ENCODE data around the gene CHD6. TPM values are rescaled to one million over a fixed set of nuclear protein-coding genes. Genes with fewer than 3 reads are reported as not detected.

The CHD6 gene
- total and polyA plus RNA-seq, 4 donors: 3.3 to 23.4 (median 18.2) TPM

- Histone ChIP-seq H3K4me3 (ENCODE audit: low read depth in 1 of 3, low read length in 3 of 3) (no peak overlapping the region), H3K9me3 (ENCODE audit: control insufficient read depth in 4 of 4, low read length in 3 of 4) (no peaks in the 10 kb centered on the region), H3K27ac (ENCODE audit: low read depth in 1 of 2, low read length in 2 of 2) (no peak overlapping the region), H3K9ac (ENCODE audit: low read depth in 1 of 2, low read length in 2 of 2) (no peak overlapping the region), H3K27me3 (ENCODE audit: control insufficient read depth in 4 of 4, insufficient read depth in 4 of 4, low read length in 3 of 4) (no peaks in the 10 kb centered on the region), H3K4me1 (ENCODE audit: control insufficient read depth in 4 of 4, insufficient read depth in 4 of 4, low read length in 3 of 4) (peaks cover 3 to 15% (median 6%) of the 10 kb centered on the region in 4 donors), H3K36me3 (ENCODE audit: control insufficient read depth in 4 of 4, insufficient read depth in 3 of 4, low read depth in 1 of 4, low read length in 3 of 4) (peaks cover 0 to 4% (median 3%) of the 10 kb centered on the region in 4 donors)
- DNase-seq (ENCODE audit: low spot score): no peak
- TF ChIP-seq RAD21 (IDR thresholded peaks at IDR 0.05) (no peak), HNF4A (conservative IDR thresholded peaks at IDR 0.05) (no peak), RXRA (IDR thresholded peaks at IDR 0.05) (no peak), EGR1 (IDR thresholded peaks at IDR 0.05; ENCODE audit: low read depth in 2 of 2) (no peak), REST (IDR thresholded peaks at IDR 0.05) (no peak), YY1 (IDR thresholded peaks at IDR 0.05) (no peak), NR2F2 (IDR thresholded peaks at IDR 0.05) (no peak), FOXA2 (IDR thresholded peaks at IDR 0.05) (no peak), SP1 (IDR thresholded peaks at IDR 0.05) (no peak), JUND (IDR thresholded peaks at IDR 0.05) (no peak), TAF1 (conservative IDR thresholded peaks at IDR 0.05) (no peak), HNF4G (IDR thresholded peaks at IDR 0.05) (no peak), GABPA (IDR thresholded peaks at IDR 0.05 in 1 of 2, conservative IDR thresholded peaks at IDR 0.05 in 1 of 2) (no peak)
- TF ChIP-seq, protein P1, sequence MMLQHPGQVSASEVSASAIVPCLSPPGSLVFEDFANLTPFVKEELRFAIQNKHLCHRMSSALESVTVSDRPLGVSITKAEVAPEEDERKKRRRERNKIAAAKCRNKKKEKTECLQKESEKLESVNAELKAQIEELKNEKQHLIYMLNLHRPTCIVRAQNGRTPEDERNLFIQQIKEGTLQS (IDR thresholded peaks at IDR 0.05): no peak
- TF ChIP-seq, protein P2, sequence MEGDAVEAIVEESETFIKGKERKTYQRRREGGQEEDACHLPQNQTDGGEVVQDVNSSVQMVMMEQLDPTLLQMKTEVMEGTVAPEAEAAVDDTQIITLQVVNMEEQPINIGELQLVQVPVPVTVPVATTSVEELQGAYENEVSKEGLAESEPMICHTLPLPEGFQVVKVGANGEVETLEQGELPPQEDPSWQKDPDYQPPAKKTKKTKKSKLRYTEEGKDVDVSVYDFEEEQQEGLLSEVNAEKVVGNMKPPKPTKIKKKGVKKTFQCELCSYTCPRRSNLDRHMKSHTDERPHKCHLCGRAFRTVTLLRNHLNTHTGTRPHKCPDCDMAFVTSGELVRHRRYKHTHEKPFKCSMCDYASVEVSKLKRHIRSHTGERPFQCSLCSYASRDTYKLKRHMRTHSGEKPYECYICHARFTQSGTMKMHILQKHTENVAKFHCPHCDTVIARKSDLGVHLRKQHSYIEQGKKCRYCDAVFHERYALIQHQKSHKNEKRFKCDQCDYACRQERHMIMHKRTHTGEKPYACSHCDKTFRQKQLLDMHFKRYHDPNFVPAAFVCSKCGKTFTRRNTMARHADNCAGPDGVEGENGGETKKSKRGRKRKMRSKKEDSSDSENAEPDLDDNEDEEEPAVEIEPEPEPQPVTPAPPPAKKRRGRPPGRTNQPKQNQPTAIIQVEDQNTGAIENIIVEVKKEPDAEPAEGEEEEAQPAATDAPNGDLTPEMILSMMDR (IDR thresholded peaks at IDR 0.05; ENCODE audit: low read depth, low read length, missing input control): no peak
- TF ChIP-seq, protein P3, sequence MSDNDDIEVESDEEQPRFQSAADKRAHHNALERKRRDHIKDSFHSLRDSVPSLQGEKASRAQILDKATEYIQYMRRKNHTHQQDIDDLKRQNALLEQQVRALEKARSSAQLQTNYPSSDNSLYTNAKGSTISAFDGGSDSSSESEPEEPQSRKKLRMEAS (IDR thresholded peaks at IDR 0.05): no peak
- TF ChIP-seq, protein P4, sequence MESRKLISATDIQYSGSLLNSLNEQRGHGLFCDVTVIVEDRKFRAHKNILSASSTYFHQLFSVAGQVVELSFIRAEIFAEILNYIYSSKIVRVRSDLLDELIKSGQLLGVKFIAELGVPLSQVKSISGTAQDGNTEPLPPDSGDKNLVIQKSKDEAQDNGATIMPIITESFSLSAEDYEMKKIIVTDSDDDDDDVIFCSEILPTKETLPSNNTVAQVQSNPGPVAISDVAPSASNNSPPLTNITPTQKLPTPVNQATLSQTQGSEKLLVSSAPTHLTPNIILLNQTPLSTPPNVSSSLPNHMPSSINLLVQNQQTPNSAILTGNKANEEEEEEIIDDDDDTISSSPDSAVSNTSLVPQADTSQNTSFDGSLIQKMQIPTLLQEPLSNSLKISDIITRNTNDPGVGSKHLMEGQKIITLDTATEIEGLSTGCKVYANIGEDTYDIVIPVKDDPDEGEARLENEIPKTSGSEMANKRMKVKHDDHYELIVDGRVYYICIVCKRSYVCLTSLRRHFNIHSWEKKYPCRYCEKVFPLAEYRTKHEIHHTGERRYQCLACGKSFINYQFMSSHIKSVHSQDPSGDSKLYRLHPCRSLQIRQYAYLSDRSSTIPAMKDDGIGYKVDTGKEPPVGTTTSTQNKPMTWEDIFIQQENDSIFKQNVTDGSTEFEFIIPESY (IDR thresholded peaks at IDR 0.05): no peak
- WGBS: 98% methylated on average over 1 of the region's 1 CpG
Observed at GRCh38 chr20:41530923-41531322, 87.3 kb downstream of the CHD6 start.

Data from liver (tissue), 9 donors.